ENCODE data around the gene ERG.

- no peak for TF ChIP-seq SIN3A (IDR thresholded peaks at IDR 0.05; ENCODE audit: borderline replicate concordance, insufficient read depth, low read length)
- TF ChIP-seq POLR2AphosphoS5 (IDR thresholded peaks at IDR 0.05; ENCODE audit: low read depth, low read length), result no peak
- no peak for TF ChIP-seq REST (IDR thresholded peaks at IDR 0.05; ENCODE audit: insufficient read depth in 1 of 2, low read depth in 2 of 2, low read length in 2 of 2)
Measured at GRCh38 chr21:38337793-38338192, 160.5 kb downstream of the ERG start.
